ENCODE measurements around the gene MTPN.

Gene MTPN

DNA sequence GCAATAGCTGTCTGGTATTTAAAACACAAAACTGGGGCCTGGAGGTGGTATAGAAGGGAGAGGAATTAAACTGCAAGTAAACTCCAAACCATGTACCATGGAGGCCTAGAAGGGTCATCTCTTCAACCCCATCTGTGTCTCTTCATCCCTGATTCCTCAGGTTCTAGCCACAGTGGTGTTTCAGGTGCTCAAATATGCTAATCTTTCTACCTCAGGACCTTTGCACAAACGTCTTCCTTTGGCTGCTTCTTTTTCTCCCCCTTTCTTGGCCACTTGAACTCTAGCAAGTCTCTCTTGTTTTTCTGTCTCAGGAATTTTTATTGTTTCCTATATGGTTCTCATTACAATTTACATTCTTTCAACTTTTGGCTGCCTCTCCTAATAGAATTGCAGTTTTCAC is 25.6 kb upstream of the MTPN start:
- ChIA-PET CTCF (interaction anchor here (1.0 kb wide), 1 partner anchor 201 kb away, joined by 4 read pairs; no protein-coding TSS in a partner anchor), POLR2A (no interaction called here)
- no peak for DNase-seq (ENCODE audit: extremely low spot score)
- TF ChIP-seq, protein P1, sequence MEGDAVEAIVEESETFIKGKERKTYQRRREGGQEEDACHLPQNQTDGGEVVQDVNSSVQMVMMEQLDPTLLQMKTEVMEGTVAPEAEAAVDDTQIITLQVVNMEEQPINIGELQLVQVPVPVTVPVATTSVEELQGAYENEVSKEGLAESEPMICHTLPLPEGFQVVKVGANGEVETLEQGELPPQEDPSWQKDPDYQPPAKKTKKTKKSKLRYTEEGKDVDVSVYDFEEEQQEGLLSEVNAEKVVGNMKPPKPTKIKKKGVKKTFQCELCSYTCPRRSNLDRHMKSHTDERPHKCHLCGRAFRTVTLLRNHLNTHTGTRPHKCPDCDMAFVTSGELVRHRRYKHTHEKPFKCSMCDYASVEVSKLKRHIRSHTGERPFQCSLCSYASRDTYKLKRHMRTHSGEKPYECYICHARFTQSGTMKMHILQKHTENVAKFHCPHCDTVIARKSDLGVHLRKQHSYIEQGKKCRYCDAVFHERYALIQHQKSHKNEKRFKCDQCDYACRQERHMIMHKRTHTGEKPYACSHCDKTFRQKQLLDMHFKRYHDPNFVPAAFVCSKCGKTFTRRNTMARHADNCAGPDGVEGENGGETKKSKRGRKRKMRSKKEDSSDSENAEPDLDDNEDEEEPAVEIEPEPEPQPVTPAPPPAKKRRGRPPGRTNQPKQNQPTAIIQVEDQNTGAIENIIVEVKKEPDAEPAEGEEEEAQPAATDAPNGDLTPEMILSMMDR (IDR thresholded peaks at IDR 0.05; ENCODE audit: control extremely low read depth, extremely low read depth, low read depth, missing control alignments), result no peak

DNA sequence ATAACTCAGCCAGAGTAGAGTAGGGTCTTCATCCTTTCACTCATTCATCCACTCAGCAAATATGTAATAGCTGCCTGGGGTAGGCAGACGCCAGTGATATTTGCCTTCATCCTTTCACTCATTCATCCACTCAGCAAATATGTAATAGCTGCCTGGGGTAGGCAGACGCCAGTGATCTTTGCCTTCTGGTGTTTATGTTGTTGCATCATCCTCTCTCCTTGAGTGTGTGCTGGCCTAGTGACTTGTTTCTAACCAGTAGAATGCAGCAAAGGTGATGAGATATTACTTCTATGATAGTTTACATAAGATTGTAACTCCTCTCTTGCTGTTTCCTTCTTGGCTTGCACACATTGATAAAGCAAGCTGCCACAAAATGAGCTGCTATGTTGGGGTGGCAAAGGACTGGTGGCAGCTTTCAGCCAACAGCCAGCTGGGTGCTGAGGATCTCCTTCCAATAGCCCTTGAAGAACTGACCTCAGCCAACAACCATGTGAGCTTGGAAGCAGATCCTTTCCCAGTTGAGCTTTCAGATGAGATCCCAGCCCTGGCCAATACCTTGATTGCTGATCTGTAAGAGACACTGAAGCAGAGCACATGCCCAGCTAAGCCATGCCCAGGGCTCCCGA is 23.2 kb upstream of the MTPN start:
- DNase-seq (ENCODE audit: extremely low spot score), result no peak
- TF ChIP-seq, protein P1 (IDR thresholded peaks at IDR 0.05; ENCODE audit: control extremely low read depth, extremely low read depth, low read depth, missing control alignments), result no peak
- CTCF ChIA-PET, result interaction anchor here (0.9 to 3.4 kb wide), 7 partner anchors 8 to 726 kb away, joined by 3 to 23 read pairs (median 6); no protein-coding TSS in a partner anchor
- POLR2A ChIA-PET, result no interaction called here

DNA sequence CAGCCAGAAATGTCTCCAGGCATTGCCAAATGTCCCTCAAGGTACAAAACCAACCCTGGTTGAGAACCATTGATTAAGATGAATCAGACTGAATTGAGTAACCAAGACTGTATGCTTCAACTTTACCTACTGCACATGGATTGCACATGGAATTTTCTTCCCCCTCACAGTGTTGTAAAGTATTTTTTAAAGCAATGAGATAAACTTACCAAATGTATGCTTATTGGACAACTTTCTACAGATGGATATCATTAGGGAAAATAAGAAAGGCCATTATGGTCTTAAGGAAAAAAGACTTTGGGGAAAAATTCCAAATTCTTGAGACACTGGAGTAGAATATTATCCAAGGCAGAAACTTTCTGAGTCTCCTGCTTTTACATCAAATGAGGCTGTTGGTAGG is 20.9 kb upstream of the MTPN start:
- no peak for DNase-seq (ENCODE audit: extremely low spot score)
- TF ChIP-seq, protein P1 (IDR thresholded peaks at IDR 0.05; ENCODE audit: control extremely low read depth, extremely low read depth, low read depth, missing control alignments), result no peak
- POLR2A ChIA-PET, result no interaction called here
- CTCF ChIA-PET, result interaction anchor here (3.4 kb wide), 1 partner anchor 197 kb away, joined by 18 read pairs; no protein-coding TSS in a partner anchor

DNA sequence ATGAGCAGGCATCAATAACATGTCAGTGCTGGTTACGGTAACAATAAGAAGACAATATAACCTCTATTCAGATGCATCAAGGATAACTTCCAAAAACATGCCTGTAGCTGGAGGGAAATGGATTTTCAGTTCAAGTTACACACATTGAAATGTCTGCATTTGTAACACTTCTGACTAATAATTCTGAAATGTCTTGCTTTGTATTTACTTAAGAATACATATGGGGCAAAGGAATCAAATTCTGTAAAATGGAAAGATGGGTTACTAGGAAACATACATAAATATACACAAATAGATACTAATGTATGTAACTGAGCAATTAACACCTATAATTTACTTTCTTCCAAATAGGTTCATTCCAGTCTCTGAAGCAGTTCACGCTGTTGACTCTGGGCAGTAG is 18.6 kb upstream of the MTPN start:
- DNase-seq (ENCODE audit: extremely low spot score), result no peak
- TF ChIP-seq, protein P1 (IDR thresholded peaks at IDR 0.05; ENCODE audit: control extremely low read depth, extremely low read depth, low read depth, missing control alignments), result no peak
- ChIA-PET POLR2A (no interaction called here), CTCF (interaction anchor here (1.2 to 1.8 kb wide), 2 partner anchors 9 to 13 kb away, joined by 3 to 7 read pairs; no protein-coding TSS in a partner anchor)

DNA sequence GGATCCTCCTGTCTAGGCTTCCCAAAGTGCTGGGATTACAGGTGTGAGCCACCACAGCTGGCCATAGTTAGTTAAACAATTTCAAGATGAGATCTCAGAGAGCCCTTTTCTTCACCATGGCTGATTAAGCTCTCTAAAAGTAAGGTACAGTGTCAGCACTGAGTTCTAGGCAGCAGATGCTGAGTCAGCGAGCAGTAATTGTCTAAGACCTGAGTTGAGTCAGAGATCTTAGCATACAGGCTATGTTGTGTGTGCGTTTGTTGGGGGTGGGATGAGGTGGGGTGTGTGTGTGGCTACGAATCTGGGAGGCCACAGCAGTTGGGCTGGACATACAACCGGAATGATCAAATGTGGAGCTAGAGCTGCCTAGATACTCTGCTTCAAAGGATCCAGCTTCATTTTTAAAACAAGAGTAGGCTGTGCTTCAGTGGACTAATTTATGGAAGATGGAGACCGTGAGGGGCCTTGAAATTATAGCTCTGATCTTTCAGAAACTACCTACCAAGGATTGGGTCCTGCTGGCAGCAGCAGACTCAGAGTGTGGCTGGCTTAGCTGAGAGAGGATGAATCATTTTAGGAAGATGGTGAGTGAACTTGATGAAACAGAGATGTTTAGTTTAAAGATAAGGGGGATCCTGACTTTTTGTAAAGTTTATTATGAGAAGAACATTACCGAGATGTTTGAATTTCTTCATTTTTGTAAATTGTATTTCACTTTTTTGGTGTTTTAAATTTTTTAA is 17.5 kb upstream of the MTPN start:
- CTCF ChIA-PET, result interaction anchor here (1.2 to 1.8 kb wide), 4 partner anchors 12 to 194 kb away, joined by 3 to 7 read pairs (median 5); no protein-coding TSS in a partner anchor
- POLR2A ChIA-PET, result interaction anchor here (0.6 kb wide), 1 partner anchor 331 kb away, joined by 4 read pairs; no protein-coding TSS in a partner anchor
- TF ChIP-seq, protein P1 (IDR thresholded peaks at IDR 0.05; ENCODE audit: control extremely low read depth, extremely low read depth, low read depth, missing control alignments), result no peak
- DNase-seq (ENCODE audit: extremely low spot score), result no peak

DNA sequence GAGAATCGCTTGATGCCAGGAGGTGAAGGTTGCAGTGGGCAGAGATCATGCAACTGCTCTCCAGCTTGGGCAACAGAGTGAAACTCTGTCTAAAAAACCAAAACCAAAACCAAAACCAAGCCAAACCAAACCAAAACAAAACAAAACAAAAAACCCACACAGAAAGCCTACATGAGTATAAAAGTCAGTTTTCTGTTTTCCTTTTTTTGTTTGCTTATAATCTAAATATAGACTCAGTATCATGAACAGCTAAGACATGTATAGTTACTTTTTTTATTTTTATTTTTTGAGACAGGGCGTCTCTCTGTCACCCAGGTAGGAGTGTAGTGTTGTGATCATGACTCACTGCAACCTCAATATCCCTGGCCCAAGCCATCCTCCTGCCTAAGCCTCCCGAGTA is 16.8 kb upstream of the MTPN start:
- POLR2A ChIA-PET, result interaction anchor here (0.7 kb wide), 1 partner anchor 1677 kb away, joined by 3 read pairs; no protein-coding TSS in a partner anchor
- DNase-seq (ENCODE audit: extremely low spot score), result no peak
- CTCF ChIA-PET, result interaction anchor here (1.0 to 1.5 kb wide), 4 partner anchors 9 to 193 kb away, joined by 3 to 6 read pairs (median 4); no protein-coding TSS in a partner anchor
- TF ChIP-seq, protein P1 (IDR thresholded peaks at IDR 0.05; ENCODE audit: control extremely low read depth, extremely low read depth, low read depth, missing control alignments), result no peak
